Trophoblast cell (in vitro differentiated cells and primary cell): Measurements from ENCODE around the gene VSIG1.

Source experiments
- DNase-seq, 2 donors: peaks; one replicate each; pipeline ENCODE4 v3.0.0-alpha.2; 2016
- H2AFZ ChIP-seq: 2 replicates; pipeline ENCODE4 v1.6.1; 2013; ENCODE audit warnings: low read length, moderate library complexity, mild to moderate bottlenecking; ENCODE audit not compliant: insufficient read depth, poor library complexity
- H2AK5ac ChIP-seq: 2 replicates; pipeline ENCODE4 v1.6.1; 2013; ENCODE audit warnings: mild to moderate bottlenecking, low read length
- H2BK120ac ChIP-seq: 2 replicates; pipeline ENCODE4 v1.6.1; 2013; ENCODE audit warnings: low read length, mild to moderate bottlenecking, moderate library complexity; ENCODE audit not compliant: insufficient read depth, poor library complexity
- H2BK12ac ChIP-seq: 2 replicates; pipeline ENCODE4 v1.6.1; 2013; ENCODE audit warnings: mild to moderate bottlenecking, low read length, moderate library complexity
- H2BK5ac ChIP-seq: 2 replicates; pipeline ENCODE4 v1.6.1; 2013; ENCODE audit warnings: low read length, low read depth, moderate library complexity, mild to moderate bottlenecking; ENCODE audit not compliant: poor library complexity
- H3K14ac ChIP-seq: 2 replicates; pipeline ENCODE4 v1.6.1; 2013; ENCODE audit warnings: mild to moderate bottlenecking, low read length
- H3K18ac ChIP-seq: 2 replicates; pipeline ENCODE4 v1.6.1; 2013; ENCODE audit warnings: mild to moderate bottlenecking, low read length
- H3K23ac ChIP-seq: 2 replicates; pipeline ENCODE4 v1.6.1; 2013; ENCODE audit warnings: low read length
- H3K27ac ChIP-seq: 2 replicates; pipeline ENCODE4 v1.5.1; 2013; ENCODE audit warnings: low read depth, mild to moderate bottlenecking, inconsistent platforms, low read length, moderate library complexity
- H3K27me3 ChIP-seq: 2 replicates; pipeline ENCODE4 v1.6.1; 2013; ENCODE audit warnings: inconsistent platforms, mild to moderate bottlenecking, low read length, moderate library complexity; ENCODE audit not compliant: insufficient read depth
- H3K36me3 ChIP-seq, 2 experiments: 1 replicate in 1 of 2; 2 replicates in 1 of 2; pipeline ENCODE4 v1.6.1; 2013; ENCODE audit warnings: low read length in 2 of 2, mild to moderate bottlenecking in 2 of 2, moderate library complexity in 1 of 2; ENCODE audit not compliant: insufficient read depth in 2 of 2, control insufficient read depth in 1 of 2
- H3K4ac ChIP-seq: 2 replicates; pipeline ENCODE4 v1.6.1; 2013; ENCODE audit warnings: low read depth, mild to moderate bottlenecking, low read length, moderate library complexity
- H3K4me1 ChIP-seq, 2 experiments: 1 replicate in 1 of 2; 2 replicates in 1 of 2; pipeline ENCODE4 v1.6.1; 2013; ENCODE audit warnings: low read length in 2 of 2, mild to moderate bottlenecking in 2 of 2, moderate library complexity in 1 of 2; ENCODE audit not compliant: insufficient read depth in 2 of 2, control insufficient read depth in 1 of 2
- H3K4me2 ChIP-seq: 2 replicates; pipeline ENCODE4 v1.6.1; 2013; ENCODE audit warnings: inconsistent platforms, mild to moderate bottlenecking, low read length, moderate library complexity
- H3K4me3 ChIP-seq: 2 replicates; pipeline ENCODE4 v1.5.1; 2013; ENCODE audit warnings: mild to moderate bottlenecking, low read depth, low read length, inconsistent platforms
- H3K79me1 ChIP-seq: one replicate; pipeline ENCODE4 v1.6.1; 2013; ENCODE audit warnings: low read length
- H3K79me2 ChIP-seq: 2 replicates; pipeline ENCODE4 v1.6.1; 2013; ENCODE audit warnings: low read length, mild to moderate bottlenecking; ENCODE audit not compliant: control insufficient read depth, insufficient read depth, poor library complexity
- H3K9ac ChIP-seq: 2 replicates; pipeline ENCODE4 v1.6.1; 2013; ENCODE audit warnings: mild to moderate bottlenecking, low read length
- H3K9me3 ChIP-seq: 2 replicates; pipeline ENCODE4 v1.6.1; 2013; ENCODE audit warnings: low read depth, mild to moderate bottlenecking, control low read depth, inconsistent platforms, low read length; ENCODE audit not compliant: insufficient read depth
- H4K12ac ChIP-seq: 2 replicates; pipeline ENCODE4 v1.6.1; 2013; ENCODE audit warnings: low read depth, mild to moderate bottlenecking, low read length, moderate library complexity
- H4K8ac ChIP-seq: 2 replicates; pipeline ENCODE4 v1.6.1; 2013; ENCODE audit warnings: low read depth, mild to moderate bottlenecking, low read length, moderate library complexity
- H4K91ac ChIP-seq: one replicate; pipeline ENCODE4 v1.6.1; 2013; ENCODE audit warnings: low read depth, mild to moderate bottlenecking, low read length, moderate library complexity
- WGBS: extraction: QIAGEN DNeasy Blood & Tissue Kit; methylation state at CpG from one replicate; pipeline ENCODE4 v1.1.7; 2013; ENCODE audit warnings: missing lambda C conversion rate; ENCODE audit not compliant: insufficient read length, insufficient coverage; ENCODE audit errors: extremely low coverage; 5-methylcytosine and 5-hydroxymethylcytosine counted together

The VSIG1 gene

GRCh38 chrX:108018656-108019381 lies 26.0 kb upstream of the VSIG1 start:
- Histone ChIP-seq H3K14ac (no peak overlapping the region), H3K23ac (no peak overlapping the region), H4K8ac (no peak overlapping the region), H3K9me3 (no peaks in the 10 kb centered on the region), H4K12ac (no peak overlapping the region), H4K91ac (no peak overlapping the region), H3K27ac (no peak overlapping the region), H3K18ac (no peak overlapping the region), H3K4me3 (no peak overlapping the region), H3K4me1 (no peaks in the 10 kb centered on the region), H3K9ac (no peak overlapping the region), H3K79me1 (no peaks in the 10 kb centered on the region), H2BK120ac (no peak overlapping the region), H2BK5ac (no peak overlapping the region), H2AFZ (no peak overlapping the region), H2BK12ac (no peak overlapping the region), H3K79me2 (no peaks in the 10 kb centered on the region), H3K4ac (no peak overlapping the region), H2AK5ac (no peak overlapping the region), H3K27me3 (no peaks in the 10 kb centered on the region), H3K36me3 (no peaks in the 10 kb centered on the region), H3K4me2 (no peak overlapping the region)
- no CpG with 5 or more reads among the region's 4 CpGs for WGBS
- no peak for DNase-seq

GRCh38 chrX:108019382-108019875 lies 25.4 kb upstream of the VSIG1 start:
- Histone ChIP-seq H3K23ac (no peak overlapping the region), H3K4me1 (no peaks in the 10 kb centered on the region), H2BK12ac (no peak overlapping the region), H2BK5ac (no peak overlapping the region), H3K9me3 (no peaks in the 10 kb centered on the region), H3K79me2 (no peaks in the 10 kb centered on the region), H4K91ac (no peak overlapping the region), H3K79me1 (no peaks in the 10 kb centered on the region), H2BK120ac (no peak overlapping the region), H3K4ac (no peak overlapping the region), H3K36me3 (no peaks in the 10 kb centered on the region), H3K9ac (no peak overlapping the region), H4K8ac (no peak overlapping the region), H3K27ac (no peak overlapping the region), H4K12ac (no peak overlapping the region), H2AK5ac (no peak overlapping the region), H3K4me2 (no peak overlapping the region), H3K27me3 (no peaks in the 10 kb centered on the region), H3K18ac (no peak overlapping the region), H2AFZ (no peak overlapping the region), H3K14ac (no peak overlapping the region), H3K4me3 (no peak overlapping the region)
- no CpG with 5 or more reads among the region's 3 CpGs for WGBS
- DNase-seq, result no peak

- Histone ChIP-seq H3K4me3 (no peak overlapping the region), H3K18ac (no peak overlapping the region), H3K27ac (no peak overlapping the region)
Observed at GRCh38 chrX:108020631-108021030, 24.2 kb upstream of the VSIG1 start.

GRCh38 chrX:108022491-108023089 lies 22.3 kb upstream of the VSIG1 start:
- H3K27me3 ChIP-seq, result no peaks in the 10 kb centered on the region
- whole genome bisulfite sequencing, result no CpG with 5 or more reads among the region's 1 CpG
- H4K91ac ChIP-seq, result no peak overlapping the region

More at GRCh38 chrX:108020631-108021030, 24.2 kb upstream of the VSIG1 start:
- no CpG with 5 or more reads among the region's 2 CpGs for WGBS
- Histone ChIP-seq H3K14ac (no peak overlapping the region), H2AK5ac (no peak overlapping the region), H4K91ac (no peak overlapping the region), H4K12ac (no peak overlapping the region), H2BK5ac (no peak overlapping the region), H2BK12ac (no peak overlapping the region), H4K8ac (no peak overlapping the region), H2BK120ac (no peak overlapping the region), H3K4me2 (no peak overlapping the region), H3K23ac (no peak overlapping the region), H3K79me2 (no peaks in the 10 kb centered on the region), H3K79me1 (no peaks in the 10 kb centered on the region), H2AFZ (no peak overlapping the region), H3K36me3 (no peaks in the 10 kb centered on the region), H3K9ac (no peak overlapping the region), H3K4ac (no peak overlapping the region), H3K27me3 (no peaks in the 10 kb centered on the region), H3K9me3 (no peaks in the 10 kb centered on the region), H3K4me1 (no peaks in the 10 kb centered on the region)
- peak in 1 of 2 donors; percentile 10 for DNase-seq

More at GRCh38 chrX:108022491-108023089, 22.3 kb upstream of the VSIG1 start:
- Histone ChIP-seq H3K9me3 (no peaks in the 10 kb centered on the region), H3K79me2 (no peaks in the 10 kb centered on the region), H4K12ac (no peak overlapping the region), H3K79me1 (no peaks in the 10 kb centered on the region), H3K4me1 (no peaks in the 10 kb centered on the region), H3K18ac (no peak overlapping the region), H3K4ac (no peak overlapping the region), H3K4me3 (no peak overlapping the region), H3K9ac (no peak overlapping the region), H4K8ac (no peak overlapping the region), H2BK12ac (no peak overlapping the region), H3K36me3 (no peaks in the 10 kb centered on the region), H3K4me2 (no peak overlapping the region), H3K14ac (no peak overlapping the region), H3K23ac (no peak overlapping the region), H2BK120ac (no peak overlapping the region), H3K27ac (no peak overlapping the region), H2BK5ac (no peak overlapping the region), H2AK5ac (no peak overlapping the region), H2AFZ (no peak overlapping the region)
- no peak for DNase-seq
